ENCODE data around the gene RELB.

RELB gene

GRCh38 chr19:45023048-45023447 lies 21.8 kb downstream of the RELB start:
- DNase-seq (ENCODE audit: low spot score) = no peak

DNA sequence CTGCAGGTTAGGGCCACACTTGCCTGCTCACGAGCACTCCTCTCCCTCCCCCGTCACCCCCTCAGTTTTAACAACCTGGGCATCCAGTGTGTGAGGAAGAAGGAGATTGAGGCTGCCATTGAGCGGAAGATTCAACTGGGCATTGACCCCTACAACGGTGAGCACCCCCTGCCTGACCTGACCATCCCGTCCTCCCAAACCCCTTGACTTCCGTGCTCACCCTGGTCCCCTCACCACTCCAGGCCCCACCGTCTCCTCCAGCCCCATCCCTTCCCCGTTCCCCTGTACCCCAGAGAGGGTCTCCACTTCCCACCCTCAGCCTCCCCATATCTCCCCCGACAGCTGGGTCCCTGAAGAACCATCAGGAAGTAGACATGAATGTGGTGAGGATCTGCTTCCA lies 24.0 kb downstream of the RELB start:
- DNase-seq (ENCODE audit: low spot score) = no peak

- DNase-seq (ENCODE audit: low spot score) = no peak
These were observed 26.1 kb downstream of the RELB start for GRCh38 chr19:45027371-45027770.

- no peak for DNase-seq (ENCODE audit: low spot score)
These were observed 29.6 kb downstream of the RELB start for GRCh38 chr19:45030825-45031224.

DNA sequence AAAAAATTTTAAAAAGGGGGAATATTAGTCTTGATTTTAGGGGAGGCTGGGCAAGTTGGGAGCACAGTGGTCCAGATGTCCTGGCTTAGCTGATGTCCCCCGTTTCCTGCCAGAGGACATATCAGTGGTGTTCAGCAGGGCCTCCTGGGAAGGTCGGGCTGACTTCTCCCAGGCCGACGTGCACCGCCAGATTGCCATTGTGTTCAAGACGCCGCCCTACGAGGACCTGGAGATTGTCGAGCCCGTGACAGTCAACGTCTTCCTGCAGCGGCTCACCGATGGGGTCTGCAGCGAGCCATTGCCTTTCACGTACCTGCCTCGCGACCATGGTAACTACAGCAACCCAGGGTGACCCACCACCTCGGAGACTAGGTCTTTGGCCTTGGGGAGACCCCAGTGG lies 31.2 kb downstream of the RELB start:
- DNase-seq (ENCODE audit: low spot score) = no peak

GRCh38 chr19:45035755-45036154 lies 34.5 kb downstream of the RELB start:
- no peak for DNase-seq (ENCODE audit: low spot score)

GRCh38 chr19:45037393-45038169 lies 36.3 kb downstream of the RELB start:
- DNase-seq (ENCODE audit: low spot score) = no peak

DNA sequence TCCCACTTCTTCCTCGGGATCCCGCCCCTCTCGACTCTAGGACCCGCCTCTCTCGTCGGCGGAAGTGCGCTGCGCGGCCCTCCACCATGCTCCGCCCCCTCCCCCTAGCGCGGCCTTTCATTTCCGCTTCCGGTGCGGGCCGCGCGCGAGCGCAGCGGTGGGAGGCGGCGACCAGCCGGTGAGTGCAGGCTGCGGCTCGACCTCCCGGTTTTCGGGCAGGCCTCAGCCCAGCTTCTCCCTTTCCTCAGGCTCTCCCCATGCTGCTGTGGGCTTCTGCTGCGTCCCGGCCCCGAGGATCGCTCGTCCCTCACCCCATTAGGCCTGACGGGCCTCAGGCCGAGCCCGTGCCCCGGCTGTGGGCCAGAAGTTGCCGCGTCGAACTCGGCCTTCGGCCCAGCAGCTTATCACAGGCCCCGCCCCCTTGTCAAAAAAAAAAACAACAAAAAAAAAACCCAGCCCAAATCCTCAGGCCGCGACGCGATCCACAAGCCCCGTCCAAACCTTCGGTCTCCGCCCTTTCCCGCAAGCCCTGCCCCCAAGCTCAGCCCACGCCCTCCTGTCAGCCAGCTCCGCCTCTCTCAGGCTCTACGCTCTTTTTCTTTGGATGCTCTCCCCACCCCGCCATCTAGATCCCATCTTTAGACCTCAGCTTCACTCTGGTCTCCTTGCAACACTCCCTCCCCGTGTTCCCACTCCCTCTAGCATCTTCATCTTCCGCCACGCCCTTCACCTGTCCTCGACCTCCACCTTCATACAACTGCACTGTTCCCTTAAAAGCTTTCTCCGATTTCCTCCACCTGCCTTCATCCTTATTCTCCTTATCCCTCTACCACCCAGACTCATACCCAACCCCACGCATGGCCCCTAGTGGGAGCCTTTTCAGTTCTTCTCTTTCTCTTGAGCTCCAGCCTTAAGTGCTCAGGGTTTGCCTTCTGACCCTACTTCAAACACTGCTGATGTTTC lies 37.9 kb downstream of the RELB start, which contains the start of gene CLASRP:
Gene CLASRP, plus strand, starts transcription at position 115 of the 963 bp plus-strand sequence. CDS start 1,168 bp downstream, outside the sequence.
- DNase-seq (ENCODE audit: low spot score) = peak; percentile 89

DNA sequence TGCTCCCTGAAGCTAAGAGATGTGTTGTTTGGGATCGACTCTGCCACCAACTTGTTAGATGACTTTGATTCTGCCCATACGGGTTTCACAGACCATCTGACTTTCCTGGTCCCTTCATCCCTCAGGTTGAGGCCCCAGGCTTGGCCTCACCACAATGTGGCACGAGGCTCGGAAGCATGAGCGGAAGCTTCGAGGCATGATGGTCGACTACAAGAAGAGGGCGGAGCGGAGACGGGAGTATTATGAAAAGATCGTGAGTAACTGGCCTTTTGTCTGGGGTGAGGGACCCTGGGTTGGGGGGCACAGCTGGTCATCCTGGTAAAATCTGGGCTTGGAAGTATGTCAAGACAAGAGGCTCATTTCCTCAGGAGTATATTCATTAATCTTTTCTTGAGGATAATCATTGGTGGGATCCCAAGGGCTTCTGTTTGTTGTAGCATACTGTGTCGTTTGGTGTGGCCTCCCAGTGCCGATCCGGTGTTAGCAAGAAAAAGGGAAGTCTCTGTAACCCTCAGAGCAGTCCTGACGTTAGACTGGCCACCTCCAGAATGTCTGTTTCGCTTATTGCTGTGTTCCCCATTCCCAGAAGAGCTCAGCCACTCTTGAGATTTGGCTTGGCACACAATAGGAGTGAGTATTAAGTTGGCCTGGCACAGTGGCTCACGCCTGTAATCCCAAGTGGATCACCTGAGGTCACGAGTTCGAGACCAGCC lies 39.0 kb downstream of the RELB start:
- DNase-seq (ENCODE audit: low spot score) = no peak

DNA sequence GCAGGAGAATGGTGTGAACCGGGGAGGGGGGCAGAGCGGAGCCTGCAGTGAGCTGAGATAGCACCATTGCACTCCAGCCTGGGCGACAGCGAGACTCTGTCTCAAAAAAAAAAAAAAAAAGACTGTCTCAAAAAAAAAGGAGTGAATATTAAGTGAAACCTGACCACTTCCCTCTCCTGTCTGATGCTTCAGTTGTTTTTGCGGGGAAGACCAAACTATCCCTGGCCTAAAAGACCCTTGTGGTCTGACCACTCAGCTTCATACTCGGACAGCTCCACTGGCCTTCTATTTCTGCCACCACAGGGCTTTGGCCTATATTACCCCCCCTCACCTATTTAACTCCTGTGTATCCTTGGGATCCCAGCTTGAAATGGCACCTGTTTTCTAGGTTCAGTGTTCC lies 39.9 kb downstream of the RELB start:
- no peak for DNase-seq (ENCODE audit: low spot score)

- no peak for DNase-seq (ENCODE audit: low spot score)
These were observed 44.5 kb downstream of the RELB start for GRCh38 chr19:45045671-45046353.

DNA sequence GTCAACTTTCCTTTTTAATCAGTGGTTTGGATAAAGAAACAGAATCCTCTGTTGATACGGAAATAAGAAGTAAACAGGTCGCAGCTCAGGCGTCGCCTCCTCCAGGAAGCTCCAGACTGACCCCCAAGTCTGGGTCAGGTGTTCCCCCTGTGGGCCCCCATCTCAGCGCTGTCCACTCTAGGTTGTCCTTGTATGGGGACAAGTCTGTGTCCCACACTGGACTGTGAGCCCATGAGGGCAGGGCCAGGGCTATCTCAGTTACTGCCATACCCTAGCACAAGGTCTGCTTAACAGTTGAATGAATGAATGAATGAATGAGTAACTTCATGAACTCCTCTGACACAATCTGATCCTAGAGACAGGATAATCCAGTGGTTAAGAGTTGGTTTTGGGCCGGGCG lies 45.1 kb downstream of the RELB start:
- no peak for DNase-seq (ENCODE audit: low spot score)

DNA sequence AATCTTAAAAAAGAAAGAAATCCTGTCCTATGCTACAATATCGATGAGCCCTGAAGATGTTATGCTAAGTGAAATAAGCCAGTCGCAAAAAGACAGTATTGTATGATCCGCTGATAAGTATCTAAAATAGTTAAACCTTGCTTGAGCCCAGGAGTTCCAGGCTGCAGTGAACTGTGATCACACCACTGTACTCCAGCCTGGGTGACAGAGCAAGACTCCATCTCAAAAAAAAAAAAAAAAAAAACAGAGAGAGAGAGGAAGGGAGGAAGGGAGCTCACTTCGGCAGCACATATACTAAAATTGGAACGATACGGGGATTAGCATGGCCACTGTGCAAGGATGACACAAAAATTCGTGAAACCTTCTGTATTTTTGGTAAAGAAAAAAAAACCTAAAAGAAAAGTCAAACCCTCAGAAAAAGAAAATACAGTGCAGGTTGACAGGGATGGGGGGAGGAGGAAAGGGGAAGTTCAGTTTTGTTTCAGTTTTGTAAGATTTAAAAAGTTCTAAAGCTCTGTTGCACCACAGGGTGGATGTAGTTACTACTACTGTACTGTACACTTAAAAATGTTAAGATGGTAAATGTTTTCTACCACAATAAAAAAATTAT lies 46.0 kb downstream of the RELB start:
- DNase-seq (ENCODE audit: low spot score) = no peak

- DNase-seq (ENCODE audit: low spot score) = no peak
These were observed 47.9 kb downstream of the RELB start for GRCh38 chr19:45049073-45049736.

DNA sequence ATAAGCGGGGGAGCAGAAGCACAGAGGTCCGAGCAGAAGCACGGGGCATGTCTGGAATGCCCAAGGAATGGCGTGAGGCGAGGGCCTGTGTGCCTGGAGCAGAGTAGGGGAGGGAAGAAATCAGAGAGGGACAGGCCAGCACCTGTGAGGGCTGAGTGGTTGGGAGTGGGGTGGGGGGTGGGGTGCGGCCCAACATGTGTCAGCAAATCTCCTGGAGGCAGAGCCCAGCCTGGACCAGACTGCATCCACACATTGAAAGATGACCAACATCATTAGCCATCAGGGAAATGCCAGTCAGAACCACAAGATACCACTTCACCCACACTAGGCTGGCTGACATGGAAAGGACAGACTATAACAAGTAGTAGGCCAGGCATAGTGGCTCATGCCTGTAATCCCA lies 48.8 kb downstream of the RELB start:
- DNase-seq (ENCODE audit: low spot score) = no peak

DNA sequence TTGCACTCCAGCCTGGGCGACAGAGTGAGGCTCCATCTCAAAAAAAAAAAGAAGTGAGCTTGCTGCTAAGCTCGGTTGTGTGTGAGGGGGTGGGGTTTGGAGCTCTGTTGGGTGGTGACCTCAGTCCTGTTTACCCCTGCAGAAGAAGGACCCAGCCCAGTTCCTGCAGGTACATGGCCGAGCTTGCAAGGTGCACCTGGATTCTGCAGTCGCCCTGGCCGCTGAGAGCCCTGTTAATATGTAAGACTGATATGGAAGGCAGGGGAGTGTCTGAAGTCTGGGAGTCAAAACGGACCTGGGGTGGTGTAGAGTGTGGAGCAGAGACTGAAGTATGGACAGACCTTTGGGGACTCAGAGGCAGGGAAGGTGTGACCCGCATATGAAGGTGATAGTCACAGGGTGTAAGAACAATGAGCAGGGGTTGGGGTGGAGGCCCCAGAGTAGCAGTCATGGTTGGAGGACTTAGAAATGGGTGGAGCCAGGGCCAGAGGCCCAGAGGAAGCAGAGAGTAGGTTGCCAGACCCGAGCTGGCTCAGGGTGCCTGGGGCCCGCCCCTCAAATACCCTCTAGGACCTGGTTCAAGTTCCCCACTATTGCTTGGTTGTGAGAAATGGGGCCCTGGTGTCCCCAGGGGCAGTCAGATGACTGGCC lies 50.8 kb downstream of the RELB start:
- DNase-seq (ENCODE audit: low spot score) = no peak

DNA sequence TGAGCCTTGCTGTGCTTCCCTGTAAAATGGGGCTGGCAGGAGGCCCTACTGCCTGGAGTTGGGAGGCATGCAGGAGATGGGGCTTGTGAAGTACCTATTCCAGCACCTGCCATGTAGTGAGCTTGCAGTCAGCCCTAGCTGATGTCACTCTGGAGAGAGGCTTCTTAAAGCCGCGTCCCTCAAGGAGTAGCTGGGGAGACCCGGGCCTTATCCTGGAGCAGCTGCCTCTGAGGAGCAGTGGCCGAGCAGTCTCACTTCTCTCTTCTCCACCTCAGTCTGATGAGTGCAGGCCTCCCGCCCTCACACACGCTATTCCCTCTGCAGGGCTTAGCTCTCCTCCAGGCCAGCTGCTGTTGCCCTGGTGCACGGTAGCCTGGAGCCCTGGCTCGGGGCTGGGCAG lies 55.6 kb downstream of the RELB start:
- DNase-seq (ENCODE audit: low spot score) = no peak

GRCh38 chr19:45057444-45057843 lies 56.2 kb downstream of the RELB start:
- DNase-seq (ENCODE audit: low spot score) = no peak

DNA sequence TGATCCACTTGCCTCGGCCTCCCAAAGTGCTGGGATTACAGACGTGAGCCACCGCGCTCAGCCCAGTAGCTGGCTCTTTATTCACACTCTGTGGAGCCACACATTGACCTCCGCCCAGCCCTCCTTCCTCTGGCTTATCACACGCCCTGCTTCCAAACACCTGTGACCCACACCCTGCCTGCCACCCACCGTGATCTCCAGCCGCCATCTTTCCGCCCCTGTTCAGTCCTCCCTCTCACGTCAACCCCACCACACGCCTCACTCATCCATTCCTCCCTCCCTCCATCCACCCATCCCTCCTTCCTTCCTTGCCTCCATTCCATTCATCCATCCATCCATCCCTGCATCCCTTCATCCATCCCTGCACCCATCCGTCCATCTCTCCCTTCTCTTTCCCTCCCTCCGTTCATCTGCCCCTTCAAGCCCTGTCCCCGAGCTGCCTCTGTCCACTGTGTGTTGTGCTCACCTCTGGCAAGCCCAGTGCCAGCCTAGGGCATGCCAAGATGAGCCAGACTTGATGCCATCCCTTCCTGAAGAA lies 57.4 kb downstream of the RELB start:
- no peak for DNase-seq (ENCODE audit: low spot score)

All from cerebellar cortex (tissue), 1 donor.